Hepatocyte (in vitro differentiated cells): Measurements from ENCODE around the gene SPOCD1. TPM values are rescaled to one million over a fixed set of nuclear protein-coding genes. Genes with fewer than 3 reads are reported as not detected.
A peak's percentile ranks its signal among the peaks of the same experiment; 100 is the strongest.

Experiments used
- DNase-seq: peaks from one replicate; pipeline ENCODE4 v3.0.0-alpha.2; 2016; ENCODE audit warnings: low spot score
- H2AFZ ChIP-seq: fragments of 200-600 bp; sonication (generic); 2 replicates; pipeline ENCODE4 v1.6.0; 2016; ENCODE audit warnings: antibody characterized with exemption, mild to moderate bottlenecking
- H3K27ac ChIP-seq: fragments of 200-600 bp; sonication (generic); 2 replicates; pipeline ENCODE4 v1.5.1; 2016; ENCODE audit warnings: mild to moderate bottlenecking
- H3K27me3 ChIP-seq: fragments of 200-600 bp; sonication (generic); 2 replicates; pipeline ENCODE4 v1.6.1; 2016
- H3K36me3 ChIP-seq: fragments of 200-600 bp; sonication (generic); replicated peaks from 2 replicates; pipeline ENCODE4 v1.5.1; 2016; ENCODE audit warnings: low read depth; ENCODE audit not compliant: insufficient read depth
- H3K4me1 ChIP-seq: fragments of 200-600 bp; sonication (generic); 2 replicates; pipeline ENCODE4 v1.5.1; 2016; ENCODE audit warnings: mild to moderate bottlenecking, moderate library complexity; ENCODE audit not compliant: insufficient read depth
- H3K4me2 ChIP-seq: fragments of 200-600 bp; sonication (generic); 2 replicates; pipeline ENCODE4 v1.6.0; 2016
- H3K4me3 ChIP-seq: fragments of 200-600 bp; sonication (generic); 2 replicates; pipeline ENCODE4 v1.5.1; 2016; ENCODE audit warnings: mild to moderate bottlenecking
- H3K79me2 ChIP-seq: fragments of 200-600 bp; sonication (generic); 2 replicates; pipeline ENCODE4 v1.6.0; 2017; ENCODE audit warnings: mild to moderate bottlenecking
- H3K9me2 ChIP-seq: fragments of 200-600 bp; sonication (generic); replicated peaks from 2 replicates; pipeline ENCODE4 v1.6.0; 2017; ENCODE audit warnings: mild to moderate bottlenecking; ENCODE audit not compliant: insufficient read depth
- H3K9me3 ChIP-seq: fragments of 200-600 bp; sonication (generic); 2 replicates; pipeline ENCODE4 v1.5.1; 2016; ENCODE audit warnings: low read depth, mild to moderate bottlenecking
- H4K20me1 ChIP-seq: fragments of 200-600 bp; sonication (generic); 2 replicates; pipeline ENCODE4 v1.6.0; 2016; ENCODE audit warnings: mild to moderate bottlenecking; ENCODE audit not compliant: insufficient read depth, poor library complexity, severe bottlenecking
- CTCF ChIP-seq: fragments of 200-600 bp; sonication (generic); IDR thresholded peaks from 2 replicates; pipeline ENCODE4 v1.5.1; 2016; ENCODE audit warnings: antibody characterized with exemption, mild to moderate bottlenecking; ENCODE audit not compliant: poor library complexity
- EZH2 ChIP-seq: fragments of 200-600 bp; sonication (generic); IDR thresholded peaks from 2 replicates; pipeline ENCODE4 v1.6.1; 2016; ENCODE audit warnings: antibody characterized with exemption, mild to moderate bottlenecking, borderline replicate concordance
- EZH2phosphoT487 ChIP-seq: fragments of 200-600 bp; sonication (generic); IDR thresholded peaks from one replicate; pipeline ENCODE4 v1.6.1; 2018; ENCODE audit warnings: antibody characterized with exemption, mild to moderate bottlenecking, low read depth, moderate library complexity; ENCODE audit not compliant: unreplicated experiment, severe bottlenecking
- WGBS: methylation state at CpG from one replicate; pipeline ENCODE4 v1.1.6; 2016; ENCODE audit warnings: low lambda C conversion rate; ENCODE audit errors: missing lambda C conversion rate; 5-methylcytosine and 5-hydroxymethylcytosine counted together
- polyA plus RNA-seq: library from polyadenylated mRNA; unstranded; fragments of >200 nt; fragmentation: Nextera tagmentation; extraction: Ambion mirVana; gene quantifications from 2 replicates; pipeline ENCODE4 v1.2.1, GENCODE V29; 2016
- total RNA-seq: library from RNA; depleted of rRNA; stranded (reverse); fragments of >200 nt; gene quantifications from 2 replicates; pipeline ENCODE4 v1.2.3, GENCODE V29; 2014

SPOCD1 gene
- total and polyA plus RNA-seq, 2 experiments from 2014 or later, result 1.4 to 2.8 TPM

- Histone ChIP-seq H3K4me3 (no peak overlapping the region), H3K27me3 (no peaks in the 10 kb centered on the region), H3K9me2 (no peaks in the 10 kb centered on the region), H3K36me3 (no peaks in the 10 kb centered on the region), H3K4me2 (no peak overlapping the region), H4K20me1 (no peaks in the 10 kb centered on the region), H2AFZ (no peak overlapping the region), H3K4me1 (peaks cover 46% of the 10 kb centered on the region), H3K27ac (no peak overlapping the region), H3K79me2 (no peaks in the 10 kb centered on the region), H3K9me3 (no peaks in the 10 kb centered on the region)
- TF ChIP-seq CTCF (no peak), EZH2 (no peak), EZH2phosphoT487 (no peak)
- 91% methylated on average over 9 of the region's 9 CpGs for WGBS
- DNase-seq, result peak; percentile 49
Observed at GRCh38 chr1:31753707-31754349, 62.0 kb downstream of the SPOCD1 start.

GRCh38 chr1:31752952-31753475, 62.8 kb downstream of the SPOCD1 start:
- Histone ChIP-seq H3K4me1 (peaks cover 54% of the 10 kb centered on the region), H3K9me3 (no peaks in the 10 kb centered on the region), H3K27ac (no peak overlapping the region), H2AFZ (no peak overlapping the region), H3K36me3 (no peaks in the 10 kb centered on the region), H3K27me3 (no peaks in the 10 kb centered on the region), H3K4me2 (no peak overlapping the region), H3K4me3 (no peak overlapping the region), H4K20me1 (no peaks in the 10 kb centered on the region), H3K79me2 (no peaks in the 10 kb centered on the region), H3K9me2 (no peaks in the 10 kb centered on the region)
- DNase-seq, result no peak
- 93% methylated on average over 12 of the region's 12 CpGs for WGBS
- no peak for TF ChIP-seq CTCF
- no peak for TF ChIP-seq EZH2
- no peak for TF ChIP-seq EZH2phosphoT487

- Histone ChIP-seq H3K9me2 (no peaks in the 10 kb centered on the region), H3K36me3 (no peaks in the 10 kb centered on the region), H3K79me2 (no peaks in the 10 kb centered on the region), H3K9me3 (no peaks in the 10 kb centered on the region), H3K27ac (no peak overlapping the region), H4K20me1 (no peaks in the 10 kb centered on the region), H3K27me3 (no peaks in the 10 kb centered on the region), H2AFZ (no peak overlapping the region), H3K4me2 (no peak overlapping the region), H3K4me3 (no peak overlapping the region), H3K4me1 (peaks cover 60% of the 10 kb centered on the region)
- no peak for DNase-seq
- WGBS, result 45% methylated on average over 7 of the region's 7 CpGs
- TF ChIP-seq CTCF (no peak), EZH2 (no peak), EZH2phosphoT487 (no peak)
Observed at GRCh38 chr1:31752258-31752657, 63.6 kb downstream of the SPOCD1 start.
